ENCODE results near the gene POLR1G.

DNA sequence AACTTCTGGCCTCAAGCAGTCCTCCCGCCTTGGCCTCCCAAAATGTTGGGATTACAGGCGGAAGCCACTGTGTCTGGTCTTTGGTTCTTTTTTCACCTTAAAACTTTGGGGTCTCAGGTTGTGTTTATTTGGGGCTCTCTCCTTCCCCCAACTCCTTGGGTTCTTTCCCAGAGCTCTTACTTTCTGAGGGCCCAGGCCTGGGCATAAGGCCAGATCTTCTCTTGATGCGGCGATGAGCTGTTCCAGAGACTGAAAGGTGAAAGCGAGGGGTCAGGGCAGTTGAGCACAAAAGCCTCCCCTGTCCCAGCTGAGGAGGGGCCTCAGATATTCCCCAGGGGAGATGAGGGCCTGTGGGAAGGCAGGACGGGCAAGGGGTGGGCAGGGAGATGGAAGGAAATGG lies 7.1 kb downstream of the POLR1G start:
- no peak for TF ChIP-seq POLR2A (IDR thresholded peaks at IDR 0.05)
- TF ChIP-seq, protein P1, sequence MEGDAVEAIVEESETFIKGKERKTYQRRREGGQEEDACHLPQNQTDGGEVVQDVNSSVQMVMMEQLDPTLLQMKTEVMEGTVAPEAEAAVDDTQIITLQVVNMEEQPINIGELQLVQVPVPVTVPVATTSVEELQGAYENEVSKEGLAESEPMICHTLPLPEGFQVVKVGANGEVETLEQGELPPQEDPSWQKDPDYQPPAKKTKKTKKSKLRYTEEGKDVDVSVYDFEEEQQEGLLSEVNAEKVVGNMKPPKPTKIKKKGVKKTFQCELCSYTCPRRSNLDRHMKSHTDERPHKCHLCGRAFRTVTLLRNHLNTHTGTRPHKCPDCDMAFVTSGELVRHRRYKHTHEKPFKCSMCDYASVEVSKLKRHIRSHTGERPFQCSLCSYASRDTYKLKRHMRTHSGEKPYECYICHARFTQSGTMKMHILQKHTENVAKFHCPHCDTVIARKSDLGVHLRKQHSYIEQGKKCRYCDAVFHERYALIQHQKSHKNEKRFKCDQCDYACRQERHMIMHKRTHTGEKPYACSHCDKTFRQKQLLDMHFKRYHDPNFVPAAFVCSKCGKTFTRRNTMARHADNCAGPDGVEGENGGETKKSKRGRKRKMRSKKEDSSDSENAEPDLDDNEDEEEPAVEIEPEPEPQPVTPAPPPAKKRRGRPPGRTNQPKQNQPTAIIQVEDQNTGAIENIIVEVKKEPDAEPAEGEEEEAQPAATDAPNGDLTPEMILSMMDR (IDR thresholded peaks at IDR 0.05), result no peak

Data from gastroesophageal sphincter (tissue), 3 donors.